Measurements from ENCODE around the gene ULK1. TPM values are rescaled to one million over a fixed set of nuclear protein-coding genes. Genes with fewer than 3 reads are reported as not detected.
"Not testable (repeated sequence)": the region's sequence is repeated elsewhere in the genome, so short reads cannot be mapped to it uniquely, and the experiment has no call there.

Gene ULK1
- polyA plus RNA-seq, 6 donors from 2014 or later: 0.22 to 2.1 (median 0.73) TPM

GRCh38 chr12:131943876-131944275 lies 49.5 kb downstream of the ULK1 start:
- H3K4me1 Mint-ChIP-seq: peaks cover 14 to 25% (median 14%) of the 10 kb centered on the region in 3 donors
- ATAC-seq (ENCODE audit: low read depth in 2 of 2) (no peak), DNase-seq (no peak)
- H3K27ac Mint-ChIP-seq: peak overlapping the region in 1 of 6 donors; percentile 75
- no peaks in the 10 kb centered on the region for H3K27me3 Mint-ChIP-seq
- peaks cover 0 to 6% of the 10 kb centered on the region in 2 donors for H3K36me3 Mint-ChIP-seq
- H3K9me3 Mint-ChIP-seq: no peaks in the 10 kb centered on the region
- no peak overlapping the region for H3K4me3 Mint-ChIP-seq

DNA sequence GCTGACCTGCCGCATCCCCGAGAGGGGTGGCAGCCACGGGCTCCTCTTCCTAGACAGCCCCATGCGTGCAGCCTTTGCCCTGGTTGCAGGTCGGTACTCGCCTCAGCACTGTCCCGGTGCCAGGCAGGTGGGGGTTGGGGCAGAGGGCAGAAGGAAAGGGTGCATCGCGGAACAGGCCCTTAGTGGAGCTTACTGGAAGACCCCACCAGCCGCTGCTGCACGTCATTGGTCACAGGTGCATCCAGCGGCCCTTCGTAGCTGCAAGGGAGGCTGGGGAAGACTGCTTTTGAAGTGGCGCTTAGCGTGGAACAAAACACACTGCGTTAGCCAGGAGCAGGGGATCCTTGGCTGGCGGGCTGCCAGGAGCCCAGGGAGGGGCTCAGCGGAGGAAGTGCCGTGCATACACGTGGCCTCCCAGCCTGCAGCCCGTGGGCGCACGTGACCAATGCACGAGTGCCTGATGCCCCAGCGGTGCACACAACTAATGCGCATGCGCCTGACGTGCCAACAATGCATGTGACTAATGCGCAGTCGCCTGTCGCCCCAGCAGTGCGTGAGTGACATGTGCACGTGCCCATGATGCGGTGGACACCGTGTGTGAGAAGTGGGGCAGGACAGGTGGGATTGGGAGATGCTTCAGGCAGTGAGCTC lies 50.3 kb downstream of the ULK1 start:
- Mint-ChIP-seq H3K9me3 (no peaks in the 10 kb centered on the region), H3K4me1 (peaks cover 13 to 25% (median 14%) of the 10 kb centered on the region in 3 donors), H3K27ac (peak overlapping the region in 1 of 6 donors; percentile 31), H3K27me3 (no peaks in the 10 kb centered on the region), H3K36me3 (peaks cover 0 to 6% of the 10 kb centered on the region in 2 donors), H3K4me3 (peak overlapping the region in 1 of 8 donors; percentile 66)
- ATAC-seq (ENCODE audit: low read depth in 2 of 2) (no peak), DNase-seq (no peak)

GRCh38 chr12:131946757-131947156 lies 52.3 kb downstream of the ULK1 start:
- H3K36me3 Mint-ChIP-seq: peaks cover 0 to 6% of the 10 kb centered on the region in 2 donors
- DNase-seq (no peak), ATAC-seq (ENCODE audit: low read depth in 2 of 2) (no peak)
- H3K9me3 Mint-ChIP-seq: no peaks in the 10 kb centered on the region
- no peak overlapping the region for H3K4me3 Mint-ChIP-seq
- H3K27me3 Mint-ChIP-seq: no peaks in the 10 kb centered on the region
- H3K27ac Mint-ChIP-seq: peak overlapping the region in 1 of 6 donors; percentile 39
- peaks cover 14 to 24% (median 23%) of the 10 kb centered on the region in 3 donors for H3K4me1 Mint-ChIP-seq

GRCh38 chr12:131947482-131948027 lies 53.1 kb downstream of the ULK1 start:
- no peaks in the 10 kb centered on the region for H3K9me3 Mint-ChIP-seq
- H3K4me1 Mint-ChIP-seq: peaks cover 14 to 26% (median 25%) of the 10 kb centered on the region in 3 donors
- peak overlapping the region in 1 of 8 donors; percentile 93 for H3K4me3 Mint-ChIP-seq
- H3K27me3 Mint-ChIP-seq: no peaks in the 10 kb centered on the region
- ATAC-seq (ENCODE audit: low read depth in 2 of 2) (no peak), DNase-seq (no peak)
- peak overlapping the region in 4 of 6 donors; percentile 39 to 86 (median 70) for H3K27ac Mint-ChIP-seq
- peaks cover 0 to 6% of the 10 kb centered on the region in 2 donors for H3K36me3 Mint-ChIP-seq

- peaks cover 0 to 6% of the 10 kb centered on the region in 2 donors for H3K36me3 Mint-ChIP-seq
- ATAC-seq (ENCODE audit: low read depth in 2 of 2) (no peak), DNase-seq (no peak)
- peak overlapping the region in 4 of 8 donors; percentile 79 to 93 (median 88) for H3K4me3 Mint-ChIP-seq
- no peaks in the 10 kb centered on the region for H3K27me3 Mint-ChIP-seq
- H3K9me3 Mint-ChIP-seq: no peaks in the 10 kb centered on the region
- H3K4me1 Mint-ChIP-seq: peaks cover 19 to 32% (median 29%) of the 10 kb centered on the region in 3 donors
- H3K27ac Mint-ChIP-seq: peak overlapping the region in 5 of 6 donors; percentile 28 to 93 (median 86)
These were observed 53.8 kb downstream of the ULK1 start for GRCh38 chr12:131948166-131948712.

DNA sequence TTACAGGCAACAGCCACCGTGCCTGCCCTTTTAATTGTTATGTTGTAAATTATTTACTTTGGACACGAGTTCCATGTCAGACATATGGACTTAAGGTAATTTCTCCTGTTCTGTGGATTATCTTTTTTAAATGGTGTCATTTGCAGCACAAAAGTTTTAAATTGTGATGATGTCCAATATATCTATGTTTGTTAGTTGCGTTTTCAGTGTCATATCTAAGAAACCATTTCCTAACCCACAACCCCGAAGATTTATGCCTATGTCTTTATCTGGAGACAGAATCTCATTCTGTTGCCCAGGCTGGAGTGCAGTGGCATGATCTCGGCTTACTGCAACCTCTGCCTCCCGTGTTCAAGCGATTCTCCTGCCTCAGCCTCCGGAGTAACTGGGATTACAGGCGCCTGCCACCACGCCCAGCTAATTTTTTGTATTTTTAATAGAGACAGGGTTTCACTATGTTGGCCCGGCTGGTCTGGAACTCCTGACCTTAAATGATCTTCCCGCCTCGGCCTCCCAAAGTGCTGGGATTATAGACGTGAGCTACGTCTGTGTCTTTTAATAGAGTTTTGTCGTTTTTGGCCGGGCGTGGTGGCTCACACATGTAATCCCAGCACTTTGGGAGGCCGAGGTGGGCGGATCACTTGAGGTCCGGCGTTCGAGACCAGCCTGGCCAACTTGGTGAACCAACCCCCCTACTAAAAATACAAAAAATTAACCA lies 54.5 kb downstream of the ULK1 start:
- H3K36me3 Mint-ChIP-seq; ATAC-seq (ENCODE audit: low read depth in 2 of 2); DNase-seq; H3K9me3 Mint-ChIP-seq; H3K27me3 Mint-ChIP-seq: not testable (repeated sequence)
- peak overlapping the region; percentile 73 to 93 (median 86) for H3K4me3 Mint-ChIP-seq
- peaks cover 21 to 35% (median 35%) of the 10 kb centered on the region in 3 donors for H3K4me1 Mint-ChIP-seq
- peak overlapping the region; percentile 84 to 96 (median 92) for H3K27ac Mint-ChIP-seq

DNA sequence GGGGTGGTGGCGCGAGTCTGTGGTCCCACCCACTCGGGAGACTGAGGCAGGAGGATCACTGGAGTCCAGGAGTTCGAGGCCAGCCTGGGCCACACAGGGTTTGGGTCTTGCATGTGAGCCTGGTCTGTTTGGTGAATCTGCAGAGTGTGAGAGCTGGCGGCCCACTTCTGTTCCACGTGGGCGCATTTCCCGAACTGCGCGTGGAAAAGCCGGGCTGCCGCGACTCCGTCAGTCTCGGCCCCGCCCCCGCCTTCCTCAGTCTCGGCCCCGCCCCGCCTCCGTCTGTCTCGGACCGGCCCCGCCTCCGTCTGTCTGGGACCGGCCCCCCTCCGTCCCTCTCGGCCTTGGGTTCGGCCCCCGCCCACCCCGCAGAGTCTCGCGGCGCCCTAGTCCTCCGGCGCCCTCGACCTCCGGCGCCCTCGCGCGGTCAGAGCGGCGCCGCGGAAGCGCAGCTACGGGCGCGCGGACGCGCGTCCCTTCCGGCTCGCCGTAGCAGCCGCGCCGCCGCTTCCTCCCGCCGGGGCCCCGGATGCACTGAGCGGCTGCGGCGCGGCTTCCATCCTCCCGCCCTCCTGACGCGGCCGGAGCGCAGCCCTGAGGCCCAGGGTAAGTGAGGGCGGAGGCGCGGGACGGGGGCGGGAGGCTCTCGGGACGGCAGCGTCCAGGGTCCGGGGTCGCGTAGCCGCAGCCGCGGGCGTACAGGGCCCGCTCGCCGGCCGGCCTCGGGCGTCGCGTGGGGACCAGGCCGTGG lies 55.2 kb downstream of the ULK1 start, which contains the start of gene EP400:
Gene EP400 (plus strand): TSS at position 512 of the 751 bp plus-strand sequence. CDS start 10,678 bp downstream, outside the sequence.
- H3K4me3 Mint-ChIP-seq: peak within 1 kb of the TSS; percentile 84 to 96 (median 91)
- H3K4me1 Mint-ChIP-seq: peaks cover 21 to 42% (median 36%) of the 10 kb centered on the region in 3 donors
- DNase-seq: peak; percentile 91
- peaks cover 0 to 6% of the 10 kb centered on the region in 2 donors for H3K36me3 Mint-ChIP-seq
- no peaks in the 10 kb centered on the region for H3K27me3 Mint-ChIP-seq
- H3K9me3 Mint-ChIP-seq: no peaks in the 10 kb centered on the region
- H3K27ac Mint-ChIP-seq: peak within 1 kb of the TSS; percentile 84 to 96 (median 92)
- peak; percentile 90 to 91 for ATAC-seq (ENCODE audit: low read depth in 2 of 2)

GRCh38 chr12:131950182-131950913 lies 55.9 kb downstream of the ULK1 start:
- no peaks in the 10 kb centered on the region for H3K27me3 Mint-ChIP-seq
- DNase-seq (peak; percentile 26), ATAC-seq (ENCODE audit: low read depth in 2 of 2) (peak; percentile 8 to 11)
- no peaks in the 10 kb centered on the region for H3K9me3 Mint-ChIP-seq
- H3K4me1 Mint-ChIP-seq: peaks cover 16 to 46% (median 35%) of the 10 kb centered on the region in 3 donors
- peak overlapping the region; percentile 75 to 93 (median 88) for H3K27ac Mint-ChIP-seq
- H3K36me3 Mint-ChIP-seq: peaks cover 0 to under 1% of the 10 kb centered on the region in 2 donors
- H3K4me3 Mint-ChIP-seq: peak overlapping the region; percentile 84 to 96 (median 91)

DNA sequence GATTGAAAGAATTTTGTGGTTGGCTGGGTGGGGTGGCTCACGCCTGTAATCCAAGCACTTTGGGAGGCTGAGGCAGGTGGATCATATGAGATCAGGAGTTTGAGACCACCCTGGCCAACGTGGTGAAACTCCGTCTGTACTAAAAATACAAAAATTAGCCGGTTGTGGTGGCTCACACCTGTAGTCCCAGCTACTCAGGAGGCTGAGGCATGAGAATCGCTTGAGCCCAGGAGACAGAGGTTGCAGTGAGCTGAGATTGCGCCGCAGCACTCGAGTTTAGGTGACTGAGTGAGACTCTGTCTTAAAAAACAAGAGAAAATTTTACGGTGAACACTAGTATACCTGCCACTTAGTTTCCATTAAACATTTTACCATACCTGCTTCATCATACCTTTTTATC lies 59.4 kb downstream of the ULK1 start:
- not testable (repeated sequence) for H3K9me3 Mint-ChIP-seq; H3K27me3 Mint-ChIP-seq; ATAC-seq (ENCODE audit: low read depth in 2 of 2); DNase-seq; H3K27ac Mint-ChIP-seq; H3K36me3 Mint-ChIP-seq
- Mint-ChIP-seq H3K4me1 (peaks cover 27 to 62% (median 47%) of the 10 kb centered on the region in 3 donors), H3K4me3 (peak overlapping the region in 1 of 8 donors; percentile 64)

DNA sequence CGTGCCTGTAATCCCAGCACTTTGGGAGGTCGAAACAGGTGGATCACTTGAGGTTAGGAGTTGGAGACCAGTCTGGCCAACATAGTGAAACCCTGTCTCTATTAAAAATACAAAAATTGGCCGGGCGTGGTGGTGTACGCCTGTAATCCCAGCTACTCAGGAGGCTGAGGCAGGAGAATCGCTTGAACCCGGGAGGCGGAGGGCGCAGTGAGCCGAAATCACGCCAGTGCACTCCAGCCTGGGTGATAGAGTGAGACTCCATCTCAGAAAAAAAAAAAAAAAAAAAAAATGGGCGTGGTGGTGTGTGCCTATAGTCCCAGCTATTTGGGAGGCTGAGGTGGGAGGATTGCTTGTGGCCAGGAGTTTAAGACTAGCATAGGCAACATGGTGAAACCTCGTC lies 60.0 kb downstream of the ULK1 start:
- H3K9me3 Mint-ChIP-seq; ATAC-seq (ENCODE audit: low read depth in 2 of 2); H3K27ac Mint-ChIP-seq; H3K27me3 Mint-ChIP-seq; DNase-seq; H3K4me3 Mint-ChIP-seq; H3K36me3 Mint-ChIP-seq: not testable (repeated sequence)
- H3K4me1 Mint-ChIP-seq: peaks cover 33 to 67% (median 53%) of the 10 kb centered on the region in 3 donors

GRCh38 chr12:131959116-131959515 lies 64.7 kb downstream of the ULK1 start:
- Mint-ChIP-seq H3K4me1 (peaks cover 36 to 60% (median 59%) of the 10 kb centered on the region in 3 donors), H3K4me3 (no peak overlapping the region), H3K9me3 (no peaks in the 10 kb centered on the region), H3K27ac (peak overlapping the region in 4 of 6 donors; percentile 43 to 88 (median 72)), H3K36me3 (no peaks in the 10 kb centered on the region), H3K27me3 (no peaks in the 10 kb centered on the region)
- ATAC-seq (ENCODE audit: low read depth in 2 of 2) (no peak), DNase-seq (no peak)
